Testis (tissue), 2 donors: ENCODE measurements around the gene CCNY.

Experiments used
- POLR2A ChIP-seq: fragments of 450-650 bp; IDR thresholded peaks from one replicate; pipeline ENCODE4 v1.6.1; 2017; ENCODE audit warnings: antibody characterized with exemption, mild to moderate bottlenecking, moderate library complexity
- TF ChIP-seq, protein P1 (sequence below), 3 experiments: fragments of 450-650 bp in 2 of 3; fragments of 200-600 bp in 1 of 3; sonication (generic) in 1 of 3; IDR thresholded peaks; one replicate each; pipeline ENCODE4 v1.5.1; 2016 to 2019; ENCODE audit warnings: antibody characterized with exemption in 3 of 3, mild to moderate bottlenecking in 2 of 3, moderate library complexity in 1 of 3

DNA sequence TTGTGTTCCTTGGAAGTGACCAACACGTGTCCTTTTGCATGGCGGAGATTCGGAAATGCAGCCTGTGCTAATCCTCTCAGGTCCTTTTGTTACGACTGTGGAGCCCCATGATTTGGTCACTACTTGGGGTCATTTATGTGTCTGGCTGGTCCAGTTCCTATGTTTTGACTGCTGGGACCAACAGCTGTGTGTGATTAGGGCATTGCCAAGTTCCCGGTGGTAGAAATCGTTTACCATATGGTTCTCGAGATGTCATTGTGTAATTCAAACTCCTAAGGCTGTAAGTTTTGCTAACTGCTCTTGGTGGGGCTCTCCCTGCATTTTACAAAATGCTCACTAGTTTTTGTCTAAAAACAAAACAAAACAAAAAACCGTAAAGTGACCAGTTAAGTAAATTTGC is 62.0 kb downstream of the CCNY start:
- TF ChIP-seq, protein P1, sequence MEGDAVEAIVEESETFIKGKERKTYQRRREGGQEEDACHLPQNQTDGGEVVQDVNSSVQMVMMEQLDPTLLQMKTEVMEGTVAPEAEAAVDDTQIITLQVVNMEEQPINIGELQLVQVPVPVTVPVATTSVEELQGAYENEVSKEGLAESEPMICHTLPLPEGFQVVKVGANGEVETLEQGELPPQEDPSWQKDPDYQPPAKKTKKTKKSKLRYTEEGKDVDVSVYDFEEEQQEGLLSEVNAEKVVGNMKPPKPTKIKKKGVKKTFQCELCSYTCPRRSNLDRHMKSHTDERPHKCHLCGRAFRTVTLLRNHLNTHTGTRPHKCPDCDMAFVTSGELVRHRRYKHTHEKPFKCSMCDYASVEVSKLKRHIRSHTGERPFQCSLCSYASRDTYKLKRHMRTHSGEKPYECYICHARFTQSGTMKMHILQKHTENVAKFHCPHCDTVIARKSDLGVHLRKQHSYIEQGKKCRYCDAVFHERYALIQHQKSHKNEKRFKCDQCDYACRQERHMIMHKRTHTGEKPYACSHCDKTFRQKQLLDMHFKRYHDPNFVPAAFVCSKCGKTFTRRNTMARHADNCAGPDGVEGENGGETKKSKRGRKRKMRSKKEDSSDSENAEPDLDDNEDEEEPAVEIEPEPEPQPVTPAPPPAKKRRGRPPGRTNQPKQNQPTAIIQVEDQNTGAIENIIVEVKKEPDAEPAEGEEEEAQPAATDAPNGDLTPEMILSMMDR (IDR thresholded peaks at IDR 0.05): no peak
- TF ChIP-seq POLR2A: no peak
